ENCODE measurements around the gene CNTNAP2. TPM values are rescaled to one million over a fixed set of nuclear protein-coding genes. Genes with fewer than 3 reads are reported as not detected.

The CNTNAP2 gene
- total and polyA plus RNA-seq, 2 of the 4 experiments (the other 2 are of a cell fraction) = not detected

DNA sequence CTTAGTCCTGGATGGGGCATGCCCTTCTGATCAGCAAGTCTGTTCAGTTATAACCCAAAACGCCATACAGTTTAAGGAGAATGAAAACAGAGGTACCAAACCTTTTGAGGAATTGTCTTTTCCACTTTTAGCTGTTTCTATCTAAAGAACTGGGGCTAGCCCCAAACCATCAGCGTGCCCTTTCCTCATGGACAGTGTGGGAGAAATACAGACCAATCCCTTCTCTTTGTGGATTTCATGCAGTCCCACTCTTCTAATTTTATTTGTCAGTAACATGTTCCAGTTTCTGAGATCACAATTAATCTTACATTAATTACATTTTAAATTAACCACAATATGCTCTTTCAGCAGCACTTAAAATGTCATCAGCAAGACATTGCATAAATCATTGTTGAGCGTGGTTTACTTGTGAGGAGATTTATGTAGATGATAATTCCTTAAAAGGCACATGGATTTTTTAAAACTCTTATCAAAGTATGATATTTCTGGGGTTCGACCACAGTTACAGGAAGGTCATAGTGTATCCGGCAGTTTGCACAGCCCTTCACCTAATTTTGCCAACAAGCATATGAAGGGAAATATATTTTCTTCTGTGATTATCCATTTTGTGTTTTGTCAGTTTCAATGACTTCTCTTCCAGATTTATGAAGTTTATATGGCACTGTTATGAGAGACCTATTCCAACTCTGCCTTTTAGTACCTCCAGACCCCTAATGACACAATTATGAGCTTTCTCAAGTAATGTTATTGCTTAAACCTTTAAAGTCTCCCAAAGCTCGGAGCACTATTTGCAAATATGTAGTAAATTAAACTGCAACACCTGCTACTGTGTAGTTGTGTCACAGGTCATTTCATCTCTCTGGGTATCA is 1605.6 kb downstream of the CNTNAP2 start (continued):
- TF ChIP-seq MXI1 (IDR thresholded peaks at IDR 0.05; ENCODE audit: borderline replicate concordance, low read depth, low read length) = no peak

DNA sequence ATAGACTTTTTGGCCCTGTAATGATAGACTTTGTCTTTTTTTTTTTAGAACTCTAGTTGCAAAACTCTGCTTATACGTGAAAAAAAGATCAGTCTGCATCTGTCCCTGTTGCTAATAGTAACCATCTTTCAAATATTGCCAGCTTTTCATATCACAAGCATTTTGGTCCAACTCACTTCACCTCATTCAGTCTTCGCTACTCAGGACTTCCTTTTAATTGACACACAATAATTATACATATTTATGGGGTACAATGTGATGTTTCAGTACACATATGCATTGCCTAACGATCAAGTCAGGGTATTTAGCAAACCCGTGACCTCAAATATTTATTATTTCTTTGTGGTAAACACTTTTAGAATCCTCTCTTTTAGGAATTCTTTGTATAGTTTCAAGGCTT is 1606.9 kb downstream of the CNTNAP2 start:
- Histone ChIP-seq H2BK120ac (ENCODE audit: low read depth, low read length) (no peak overlapping the region), H3K56ac (ENCODE audit: extremely low read depth, insufficient read depth, low read length) (no peak overlapping the region), H2AK5ac (ENCODE audit: low read depth, low read length) (no peak overlapping the region), H3K4me1 (ENCODE audit: control insufficient read depth, insufficient read depth, low read length) (no peaks in the 10 kb centered on the region), H3K23ac (ENCODE audit: low read depth, low read length) (no peak overlapping the region), H2BK20ac (ENCODE audit: low read depth, low read length) (no peak overlapping the region), H3K27me3 (ENCODE audit: control insufficient read depth, insufficient read depth, low read length) (no peaks in the 10 kb centered on the region), H4K5ac (ENCODE audit: low read depth, low read length) (no peak overlapping the region), H3K4me2 (ENCODE audit: low read depth, low read length) (no peak overlapping the region), H3K36me3 (ENCODE audit: control insufficient read depth, insufficient read depth, low read length) (no peaks in the 10 kb centered on the region), H4K91ac (ENCODE audit: insufficient read depth, low read depth, low read length) (no peak overlapping the region), H3K4ac (ENCODE audit: low read depth, low read length) (no peak overlapping the region), H2BK15ac (ENCODE audit: low read depth, low read length) (no peak overlapping the region), H2AK9ac (replicated peaks; ENCODE audit: low read depth, low read length, poor library complexity) (no peak overlapping the region), H4K20me1 (ENCODE audit: insufficient read depth, low read length) (no peaks in the 10 kb centered on the region), H2AFZ (replicated peaks; ENCODE audit: low read length, poor library complexity) (no peak overlapping the region), H3K79me1 (ENCODE audit: low read depth in 1 of 2, low read length in 2 of 2) (no peaks in the 10 kb centered on the region), H3K9me1 (ENCODE audit: insufficient read depth, low read length) (no peaks in the 10 kb centered on the region), H3K14ac (replicated peaks; ENCODE audit: low read depth, low read length) (no peak overlapping the region), H3K18ac (ENCODE audit: low read depth, low read length) (no peak overlapping the region), H3K9me3 (ENCODE audit: control insufficient read depth, insufficient read depth, low read length) (peaks cover 3% of the 10 kb centered on the region; the same call in 1 of the 2 replicates), H3K27ac (ENCODE audit: insufficient read depth, low read length) (no peak overlapping the region), H4K8ac (ENCODE audit: low read depth in 2 of 2, low read length in 2 of 2) (no peak overlapping the region), H3K9ac (ENCODE audit: low read depth, low read length) (no peak overlapping the region), H3K4me3 (ENCODE audit: insufficient read depth, low read depth, low read length) (no peak overlapping the region), H2BK5ac (ENCODE audit: low read depth, low read length, poor library complexity, severe bottlenecking) (no peak overlapping the region)
- ATAC-seq (ENCODE audit: low read depth) (no peak), DNase-seq (no peak)
- dilution Hi-C loops (cut with HindIII; ENCODE audit: low sequenced_read_pairs, unreplicated experiment) (no loop called here), intact Hi-C loops (cut with micrococcal nuclease) (no loop called here), in situ Hi-C loops (cut with MboI; ENCODE audit: low sequenced_read_pairs) (no loop called here)
- CTCF ChIA-PET = no interaction called here
- POLR2A ChIA-PET (ENCODE audit: unreplicated experiment) = no interaction called here
- WGBS, 2 experiments (ENCODE audit: extremely low coverage in 2 of 2, insufficient read length in 1 of 2) = no CpG with 5 or more reads among the region's 4 CpGs
- BruUV-seq (replicated peaks) = no TSS peak
- no peak for TF ChIP-seq CEBPB (IDR thresholded peaks at IDR 0.05; ENCODE audit: low read depth, low read length)
- no peak for TF ChIP-seq POLR2A (IDR thresholded peaks at IDR 0.05; ENCODE audit: low read depth, low read length)
- no peak for TF ChIP-seq CHD1 (IDR thresholded peaks at IDR 0.05; ENCODE audit: low read depth, low read length)
- no peak for TF ChIP-seq BHLHE40 (IDR thresholded peaks at IDR 0.05; ENCODE audit: low read depth, low read length)
- TF ChIP-seq MAZ (IDR thresholded peaks at IDR 0.05; ENCODE audit: borderline replicate concordance, low read depth, low read length) = no peak
- TF ChIP-seq, protein P1, sequence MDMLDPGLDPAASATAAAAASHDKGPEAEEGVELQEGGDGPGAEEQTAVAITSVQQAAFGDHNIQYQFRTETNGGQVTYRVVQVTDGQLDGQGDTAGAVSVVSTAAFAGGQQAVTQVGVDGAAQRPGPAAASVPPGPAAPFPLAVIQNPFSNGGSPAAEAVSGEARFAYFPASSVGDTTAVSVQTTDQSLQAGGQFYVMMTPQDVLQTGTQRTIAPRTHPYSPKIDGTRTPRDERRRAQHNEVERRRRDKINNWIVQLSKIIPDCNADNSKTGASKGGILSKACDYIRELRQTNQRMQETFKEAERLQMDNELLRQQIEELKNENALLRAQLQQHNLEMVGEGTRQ (IDR thresholded peaks at IDR 0.05; ENCODE audit: low read depth, low read length) = no peak
- TF ChIP-seq, protein P2, sequence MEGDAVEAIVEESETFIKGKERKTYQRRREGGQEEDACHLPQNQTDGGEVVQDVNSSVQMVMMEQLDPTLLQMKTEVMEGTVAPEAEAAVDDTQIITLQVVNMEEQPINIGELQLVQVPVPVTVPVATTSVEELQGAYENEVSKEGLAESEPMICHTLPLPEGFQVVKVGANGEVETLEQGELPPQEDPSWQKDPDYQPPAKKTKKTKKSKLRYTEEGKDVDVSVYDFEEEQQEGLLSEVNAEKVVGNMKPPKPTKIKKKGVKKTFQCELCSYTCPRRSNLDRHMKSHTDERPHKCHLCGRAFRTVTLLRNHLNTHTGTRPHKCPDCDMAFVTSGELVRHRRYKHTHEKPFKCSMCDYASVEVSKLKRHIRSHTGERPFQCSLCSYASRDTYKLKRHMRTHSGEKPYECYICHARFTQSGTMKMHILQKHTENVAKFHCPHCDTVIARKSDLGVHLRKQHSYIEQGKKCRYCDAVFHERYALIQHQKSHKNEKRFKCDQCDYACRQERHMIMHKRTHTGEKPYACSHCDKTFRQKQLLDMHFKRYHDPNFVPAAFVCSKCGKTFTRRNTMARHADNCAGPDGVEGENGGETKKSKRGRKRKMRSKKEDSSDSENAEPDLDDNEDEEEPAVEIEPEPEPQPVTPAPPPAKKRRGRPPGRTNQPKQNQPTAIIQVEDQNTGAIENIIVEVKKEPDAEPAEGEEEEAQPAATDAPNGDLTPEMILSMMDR (conservative IDR thresholded peaks at IDR 0.05; ENCODE audit: low read depth, low read length) = no peak
- no peak for TF ChIP-seq FOS (IDR thresholded peaks at IDR 0.05; ENCODE audit: low read depth, low read length)
- no peak for TF ChIP-seq NFE2L2 (IDR thresholded peaks at IDR 0.05; ENCODE audit: low read depth, low read length)
- TF ChIP-seq RCOR1 (IDR thresholded peaks at IDR 0.05; ENCODE audit: insufficient replicate concordance, low read length) = no peak
- TF ChIP-seq SMC3 (IDR thresholded peaks at IDR 0.05; ENCODE audit: low read depth, low read length) = no peak
- no peak for TF ChIP-seq RFX5 (IDR thresholded peaks at IDR 0.05; ENCODE audit: low read depth, low read length)
- TF ChIP-seq MXI1 (IDR thresholded peaks at IDR 0.05; ENCODE audit: borderline replicate concordance, low read depth, low read length) = no peak
- no peak for TF ChIP-seq MAFK (IDR thresholded peaks at IDR 0.05; ENCODE audit: low read depth, low read length)
